Uterus (tissue), 4 donors: ENCODE data around the gene NCAM1. TPM values are rescaled to one million over a fixed set of nuclear protein-coding genes. Genes with fewer than 3 reads are reported as not detected.

Source experiments
- DNase-seq, 2 donors: peaks; one replicate each; pipeline ENCODE4 v3.0.0-alpha.2; 2019 to 2020
- H3K27ac ChIP-seq, 2 donors: fragments of 200-600 bp; sonication (generic); 1 replicate in 1 of 2; 2 replicates in 1 of 2; pipeline ENCODE4 v1.5.1; 2016 to 2018
- H3K27me3 ChIP-seq, 2 donors: fragments of 200-600 bp; sonication (generic); one replicate each; pipeline ENCODE4 v1.5.1; 2018 to 2019; ENCODE audit warnings: control low read depth in 1 of 2
- H3K36me3 ChIP-seq, 2 donors: fragments of 200-600 bp; sonication (generic); one replicate each; pipeline ENCODE4 v1.5.1; 2019; ENCODE audit warnings: control low read depth in 1 of 2
- H3K4me1 ChIP-seq, 2 donors: fragments of 200-600 bp; sonication (generic); one replicate each; pipeline ENCODE4 v1.5.1; 2018 to 2019; ENCODE audit warnings: control low read depth in 1 of 2
- H3K4me3 ChIP-seq, 2 donors: fragments of 200-600 bp; sonication (generic); 1 replicate in 1 of 2; 2 replicates in 1 of 2; pipeline ENCODE4 v1.5.1; 2018 to 2019; ENCODE audit warnings: mild to moderate bottlenecking in 1 of 2
- H3K9me3 ChIP-seq, 2 donors: fragments of 200-600 bp; sonication (generic); one replicate each; pipeline ENCODE4 v1.5.1; 2019; ENCODE audit warnings: control low read depth in 1 of 2
- CTCF ChIP-seq, 4 experiments: fragments of 200-600 bp in 2 of 4; fragments of 450-650 bp in 2 of 4; sonication (generic) in 2 of 4; IDR thresholded peaks; one replicate each; pipeline ENCODE4 v1.5.1; 2016 to 2019; ENCODE audit warnings: antibody characterized with exemption in 4 of 4, mild to moderate bottlenecking in 2 of 4, moderate library complexity in 1 of 4
- POLR2A ChIP-seq, 2 donors: fragments of 450-650 bp; IDR thresholded peaks; one replicate each; pipeline ENCODE4 v1.6.1; 2016; ENCODE audit warnings: antibody characterized with exemption in 2 of 2, mild to moderate bottlenecking in 1 of 2, moderate library complexity in 1 of 2
- intact Hi-C: fragments of 100-400 bp; cut with DNase I; formaldehyde crosslinking; loops from one replicate; pipeline ENCODE4 v1.15.1; 2023; ENCODE audit warnings: low total_unique reads
- total RNA-seq, 4 donors: library from RNA; depleted of rRNA in 3 of 4; stranded (reverse); fragments of >200 nt in 3 of 4; gene quantifications; one replicate each; pipeline versions ENCODE4 v1.1.0 to v1.2.4, GENCODE V29; 2014 to 2023
- donor health status: DM: yes; HTN: yes; CAD: no.

Gene NCAM1
- total RNA-seq, 4 donors from 2014 or later, result 54.4 to 210 (median 171) TPM

DNA sequence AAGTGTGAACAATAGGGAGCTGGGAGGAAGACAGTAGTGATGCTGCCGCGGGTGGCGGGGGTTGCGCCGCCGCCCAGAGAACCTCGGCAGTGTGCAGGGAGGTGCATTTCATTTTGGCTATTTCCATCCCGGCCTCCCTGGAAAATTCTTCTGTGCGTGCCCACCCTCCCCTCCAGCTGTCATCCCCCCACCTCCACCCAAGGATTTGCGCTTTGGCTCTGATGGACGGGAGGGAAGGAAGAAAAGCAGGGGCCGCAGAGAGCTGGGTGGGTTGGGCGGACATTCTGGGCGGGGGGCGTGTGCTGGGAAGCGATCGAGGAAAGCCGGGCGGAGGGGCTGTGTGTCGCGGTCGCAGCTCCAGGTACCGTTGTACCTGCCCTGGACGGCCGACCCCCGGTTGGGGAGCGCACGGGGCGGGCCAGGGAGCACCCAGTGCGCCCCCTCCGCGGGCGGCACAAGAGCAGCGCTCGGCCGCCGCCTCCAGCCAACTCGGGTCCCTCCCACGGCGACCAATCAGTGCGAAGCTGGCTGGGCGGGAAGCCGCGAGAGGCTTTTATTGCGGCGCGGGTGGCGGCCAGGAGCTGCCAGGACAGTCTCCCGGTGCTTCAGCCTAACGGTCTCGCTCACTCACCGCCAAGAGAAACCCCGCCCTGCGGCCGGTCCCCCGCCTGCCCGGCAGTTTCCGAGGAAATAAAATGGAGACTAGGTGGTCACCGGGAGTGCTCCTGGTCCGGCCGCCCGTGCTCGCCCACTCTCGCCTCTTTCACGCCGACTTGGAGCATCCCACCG lies 1.6 kb downstream of the NCAM1 start:
- no peaks in the 10 kb centered on the region for H3K4me1 ChIP-seq
- TF ChIP-seq CTCF (IDR thresholded peaks at IDR 0.05) (peak in 1 of 4 experiments; percentile 20), POLR2A (IDR thresholded peaks at IDR 0.05) (peak; percentile 16 to 40)
- peak overlapping the region; percentile 70 to 83 for H3K27ac ChIP-seq
- H3K4me3 ChIP-seq, result peak overlapping the region; percentile 50 to 61
- H3K9me3 ChIP-seq, result no peaks in the 10 kb centered on the region
- peak; percentile 78 to 81 for DNase-seq
- intact Hi-C loops, result no loop called here
- no peaks in the 10 kb centered on the region for H3K27me3 ChIP-seq
- H3K36me3 ChIP-seq, result no peaks in the 10 kb centered on the region

GRCh38 chr11:112963368-112963955 lies 2.2 kb downstream of the NCAM1 start:
- no peaks in the 10 kb centered on the region for H3K27me3 ChIP-seq
- no peaks in the 10 kb centered on the region for H3K36me3 ChIP-seq
- H3K4me3 ChIP-seq, result peak overlapping the region; percentile 50 to 61
- intact Hi-C loops, result no loop called here
- peak in 1 of 2 donors; percentile 31 for DNase-seq
- no peaks in the 10 kb centered on the region for H3K9me3 ChIP-seq
- peak overlapping the region; percentile 70 to 83 for H3K27ac ChIP-seq
- H3K4me1 ChIP-seq, result no peaks in the 10 kb centered on the region
- TF ChIP-seq CTCF (IDR thresholded peaks at IDR 0.05) (no peak), POLR2A (IDR thresholded peaks at IDR 0.05) (no peak)

- DNase-seq, result no peak
- Histone ChIP-seq H3K4me1 (no peaks in the 10 kb centered on the region), H3K4me3 (no peak overlapping the region), H3K36me3 (no peaks in the 10 kb centered on the region), H3K9me3 (no peaks in the 10 kb centered on the region), H3K27ac (no peak overlapping the region), H3K27me3 (no peaks in the 10 kb centered on the region)
- TF ChIP-seq POLR2A (IDR thresholded peaks at IDR 0.05) (no peak), CTCF (IDR thresholded peaks at IDR 0.05) (no peak)
- intact Hi-C loops, result no loop called here
Measured at GRCh38 chr11:112965656-112966055, 4.4 kb downstream of the NCAM1 start.

DNA sequence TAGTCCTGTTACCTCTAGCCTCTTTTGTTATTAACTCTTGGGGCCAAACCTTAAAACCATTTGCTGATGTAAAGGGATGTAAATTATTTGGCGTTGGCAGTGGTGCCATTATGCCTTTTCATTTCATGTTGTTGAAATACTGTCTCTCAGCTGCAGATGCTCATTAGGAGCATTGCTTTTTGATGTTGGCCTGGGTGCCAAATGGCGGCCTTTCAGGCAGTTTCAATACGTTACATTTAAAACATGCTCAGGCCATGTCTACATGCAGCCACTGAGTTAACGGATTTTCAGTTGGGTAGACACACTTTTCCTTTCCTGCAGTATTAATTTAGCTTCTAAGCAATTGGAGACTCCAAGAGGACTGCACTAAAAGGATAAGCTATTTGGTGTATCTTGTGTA lies 5.3 kb downstream of the NCAM1 start:
- Histone ChIP-seq H3K27me3 (no peaks in the 10 kb centered on the region), H3K27ac (no peak overlapping the region), H3K4me1 (no peaks in the 10 kb centered on the region), H3K4me3 (no peak overlapping the region), H3K36me3 (no peaks in the 10 kb centered on the region), H3K9me3 (no peaks in the 10 kb centered on the region)
- intact Hi-C loops, result no loop called here
- DNase-seq, result no peak
- no peak for TF ChIP-seq POLR2A (IDR thresholded peaks at IDR 0.05)
- TF ChIP-seq CTCF (IDR thresholded peaks at IDR 0.05), result no peak

GRCh38 chr11:112967082-112967481 lies 5.9 kb downstream of the NCAM1 start:
- TF ChIP-seq CTCF (IDR thresholded peaks at IDR 0.05), result no peak
- TF ChIP-seq POLR2A (IDR thresholded peaks at IDR 0.05), result no peak
- no peaks in the 10 kb centered on the region for H3K27me3 ChIP-seq
- H3K4me1 ChIP-seq, result no peaks in the 10 kb centered on the region
- H3K36me3 ChIP-seq, result no peaks in the 10 kb centered on the region
- peak overlapping the region in 1 of 2 donors; percentile 8 for H3K27ac ChIP-seq
- DNase-seq, result no peak
- H3K9me3 ChIP-seq, result no peaks in the 10 kb centered on the region
- H3K4me3 ChIP-seq, result no peak overlapping the region
- intact Hi-C loops, result no loop called here
